GM21381 (cell line): Measurements from ENCODE around the gene DOCK2.

ENCODE experiments used
- ATAC-seq: cut with Tn5 transposase; IDR thresholded peaks from one replicate; pipeline ENCODE4 v1.9.1; 2021; ENCODE audit warnings: mild to moderate bottlenecking, moderate library complexity; ENCODE audit not compliant: unreplicated experiment

DOCK2 gene

GRCh38 chr5:169850409-169850808, 213.3 kb downstream of the DOCK2 start:
- no peak for ATAC-seq

- ATAC-seq = no peak
Measured at GRCh38 chr5:169851321-169851850, 214.3 kb downstream of the DOCK2 start.

GRCh38 chr5:169856571-169856970, 219.5 kb downstream of the DOCK2 start:
- no peak for ATAC-seq

GRCh38 chr5:169860585-169860984, 223.5 kb downstream of the DOCK2 start:
- ATAC-seq = no peak

- ATAC-seq = no peak
Measured at GRCh38 chr5:169861433-169861832, 224.4 kb downstream of the DOCK2 start.

- ATAC-seq = no peak
Measured at GRCh38 chr5:169861934-169862333, 224.9 kb downstream of the DOCK2 start.

GRCh38 chr5:169862391-169862811, 225.3 kb downstream of the DOCK2 start:
- ATAC-seq = no peak

- no peak for ATAC-seq
Measured at GRCh38 chr5:169864483-169864882, 227.4 kb downstream of the DOCK2 start.

GRCh38 chr5:169867347-169867746, 230.3 kb downstream of the DOCK2 start:
- ATAC-seq = no peak

- no peak for ATAC-seq
Measured at GRCh38 chr5:169869066-169869465, 232.0 kb downstream of the DOCK2 start.

- no peak for ATAC-seq
Measured at GRCh38 chr5:169870211-169870610, 233.1 kb downstream of the DOCK2 start.

GRCh38 chr5:169871826-169872490, 234.9 kb downstream of the DOCK2 start:
- no peak for ATAC-seq

GRCh38 chr5:169873642-169874041, 236.6 kb downstream of the DOCK2 start:
- no peak for ATAC-seq

- no peak for ATAC-seq
Measured at GRCh38 chr5:169874621-169875020, 237.5 kb downstream of the DOCK2 start.

- ATAC-seq = no peak
Measured at GRCh38 chr5:169875091-169875728, 238.1 kb downstream of the DOCK2 start.

- no peak for ATAC-seq
Measured at GRCh38 chr5:169875731-169876130, 238.7 kb downstream of the DOCK2 start.

- ATAC-seq = no peak
Measured at GRCh38 chr5:169876386-169876785, 239.3 kb downstream of the DOCK2 start.

- peak; percentile 71 for ATAC-seq
Measured at GRCh38 chr5:169880012-169880663, 243.1 kb downstream of the DOCK2 start.

- ATAC-seq = no peak
Measured at GRCh38 chr5:169880785-169881184, 243.7 kb downstream of the DOCK2 start.

- no peak for ATAC-seq
Measured at GRCh38 chr5:169881702-169882303, 244.7 kb downstream of the DOCK2 start.

- no peak for ATAC-seq
Measured at GRCh38 chr5:169886033-169886432, 249.0 kb downstream of the DOCK2 start.
